ENCODE measurements around the gene POU2F3.

Gene POU2F3

GRCh38 chr11:120344302-120345004 lies 104.5 kb downstream of the POU2F3 start:
- DNase-seq (ENCODE audit: low read depth), result peak; percentile 89
- no peak for TF ChIP-seq CTCF (IDR thresholded peaks at IDR 0.05; ENCODE audit: insufficient read depth, low read depth, low read length, missing control alignments)
- no peak overlapping the region for H3K4me3 ChIP-seq (ENCODE audit: low read depth, low read length)

GRCh38 chr11:120346233-120346632 lies 106.3 kb downstream of the POU2F3 start:
- H3K4me3 ChIP-seq (ENCODE audit: low read depth, low read length), result no peak overlapping the region
- no peak for DNase-seq (ENCODE audit: low read depth)
- no peak for TF ChIP-seq CTCF (IDR thresholded peaks at IDR 0.05; ENCODE audit: insufficient read depth, low read depth, low read length, missing control alignments)

- H3K4me3 ChIP-seq (ENCODE audit: low read depth, low read length), result no peak overlapping the region
- no peak for DNase-seq (ENCODE audit: low read depth)
- TF ChIP-seq CTCF (IDR thresholded peaks at IDR 0.05; ENCODE audit: insufficient read depth, low read depth, low read length, missing control alignments), result no peak
These were observed 110.7 kb downstream of the POU2F3 start for GRCh38 chr11:120350637-120351036.

GRCh38 chr11:120352405-120352804 lies 112.5 kb downstream of the POU2F3 start:
- no peak overlapping the region for H3K4me3 ChIP-seq (ENCODE audit: low read depth, low read length)
- no peak for DNase-seq (ENCODE audit: low read depth)
- no peak for TF ChIP-seq CTCF (IDR thresholded peaks at IDR 0.05; ENCODE audit: insufficient read depth, low read depth, low read length, missing control alignments)

- TF ChIP-seq CTCF (IDR thresholded peaks at IDR 0.05; ENCODE audit: insufficient read depth, low read depth, low read length, missing control alignments), result no peak
- no peak for DNase-seq (ENCODE audit: low read depth)
- no peak overlapping the region for H3K4me3 ChIP-seq (ENCODE audit: low read depth, low read length)
These were observed 114.1 kb downstream of the POU2F3 start for GRCh38 chr11:120354068-120354467.

- TF ChIP-seq CTCF (IDR thresholded peaks at IDR 0.05; ENCODE audit: insufficient read depth, low read depth, low read length, missing control alignments), result no peak
- H3K4me3 ChIP-seq (ENCODE audit: low read depth, low read length), result no peak overlapping the region
- DNase-seq (ENCODE audit: low read depth), result no peak
These were observed 114.8 kb downstream of the POU2F3 start for GRCh38 chr11:120354779-120355178.

- no peak for TF ChIP-seq CTCF (IDR thresholded peaks at IDR 0.05; ENCODE audit: insufficient read depth, low read depth, low read length, missing control alignments)
- no peak for DNase-seq (ENCODE audit: low read depth)
These were observed 117.7 kb downstream of the POU2F3 start for GRCh38 chr11:120357620-120358019.

More at GRCh38 chr11:120357620-120358019, 117.7 kb downstream of the POU2F3 start:
- no peak overlapping the region for H3K4me3 ChIP-seq (ENCODE audit: low read depth, low read length)
